ENCODE results near the gene MFAP1.
A peak's percentile ranks its signal among the peaks of the same experiment; 100 is the strongest.

The MFAP1 gene

DNA sequence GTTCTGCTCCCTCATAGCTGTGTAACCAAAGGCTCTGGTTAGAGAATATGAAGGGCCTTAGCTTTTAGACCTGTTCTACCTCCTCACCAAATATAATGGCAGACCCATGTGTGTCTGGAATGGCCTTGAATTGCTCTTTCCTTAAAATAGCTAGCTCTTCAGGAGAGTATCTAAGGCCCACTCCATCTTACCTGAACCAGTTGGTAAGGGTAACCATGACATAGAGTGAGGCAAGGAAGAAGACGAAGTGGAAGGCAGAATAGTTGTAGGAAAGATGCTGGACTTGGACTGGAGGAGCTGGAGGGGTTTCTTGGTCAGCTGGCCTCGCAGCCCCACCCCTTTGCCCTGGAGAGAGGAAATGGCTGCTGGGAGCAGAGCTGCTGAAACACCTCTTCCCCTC, 29.3 kb downstream of the MFAP1 start:
- TF ChIP-seq CTCF (IDR thresholded peaks at IDR 0.05), result no peak
- Histone ChIP-seq H3K27me3 (no peaks in the 10 kb centered on the region), H3K9me3 (no peaks in the 10 kb centered on the region), H3K4me3 (ENCODE audit: low read depth in 1 of 2, low read length in 1 of 2) (no peak overlapping the region), H3K4me1 (ENCODE audit: control insufficient read depth in 1 of 2, insufficient read depth in 1 of 2, low read depth in 1 of 2, low read length in 1 of 2) (peaks cover 22 to 34% of the 10 kb centered on the region in 2 experiments), H3K36me3 (peaks cover 51% of the 10 kb centered on the region), H3K27ac (no peak overlapping the region)

- Histone ChIP-seq H3K9me3 (no peaks in the 10 kb centered on the region), H3K27ac (peak overlapping the region; percentile 91), H3K36me3 (peaks cover 48% of the 10 kb centered on the region), H3K4me3 (ENCODE audit: low read depth in 1 of 2, low read length in 1 of 2) (no peak overlapping the region), H3K27me3 (no peaks in the 10 kb centered on the region), H3K4me1 (ENCODE audit: control insufficient read depth in 1 of 2, insufficient read depth in 1 of 2, low read depth in 1 of 2, low read length in 1 of 2) (peaks cover 14 to 26% of the 10 kb centered on the region in 2 experiments)
- TF ChIP-seq CTCF (IDR thresholded peaks at IDR 0.05), result no peak
These were observed 30.0 kb downstream of the MFAP1 start for GRCh38 chr15:43794269-43795037.

- H3K4me3 ChIP-seq (ENCODE audit: low read depth in 1 of 2, low read length in 1 of 2), result peak overlapping the region; percentile 91 to 94
- no peak for TF ChIP-seq CTCF (IDR thresholded peaks at IDR 0.05)
- peaks cover 40% of the 10 kb centered on the region for H3K36me3 ChIP-seq
- no peaks in the 10 kb centered on the region for H3K9me3 ChIP-seq
- H3K27me3 ChIP-seq, result no peaks in the 10 kb centered on the region
- peak overlapping the region; percentile 91 for H3K27ac ChIP-seq
- H3K4me1 ChIP-seq (ENCODE audit: control insufficient read depth in 1 of 2, insufficient read depth in 1 of 2, low read depth in 1 of 2, low read length in 1 of 2), result peaks cover 14 to 26% of the 10 kb centered on the region in 2 experiments
These were observed 30.8 kb downstream of the MFAP1 start for GRCh38 chr15:43793647-43794046.

- no peak for TF ChIP-seq CTCF (IDR thresholded peaks at IDR 0.05)
- peak overlapping the region; percentile 91 to 94 for H3K4me3 ChIP-seq (ENCODE audit: low read depth in 1 of 2, low read length in 1 of 2)
- peak overlapping the region; percentile 91 for H3K27ac ChIP-seq
- no peaks in the 10 kb centered on the region for H3K9me3 ChIP-seq
- H3K27me3 ChIP-seq, result no peaks in the 10 kb centered on the region
- peaks cover 14 to 26% of the 10 kb centered on the region in 2 experiments for H3K4me1 ChIP-seq (ENCODE audit: control insufficient read depth in 1 of 2, insufficient read depth in 1 of 2, low read depth in 1 of 2, low read length in 1 of 2)
- H3K36me3 ChIP-seq, result peaks cover 40% of the 10 kb centered on the region
These were observed 31.6 kb downstream of the MFAP1 start for GRCh38 chr15:43792761-43793476.

GRCh38 chr15:43791993-43792760, 32.3 kb downstream of the MFAP1 start, which contains the start of gene SERF2:
TSS of gene SERF2 (plus strand) at chr15:43792320. CDS start at chr15:43792377, 57 bp downstream.
- Histone ChIP-seq H3K27ac (peak within 1 kb of the TSS; percentile 91), H3K27me3 (no peaks in the 10 kb centered on the region), H3K9me3 (no peaks in the 10 kb centered on the region), H3K36me3 (peaks cover 40% of the 10 kb centered on the region), H3K4me1 (ENCODE audit: control insufficient read depth in 1 of 2, insufficient read depth in 1 of 2, low read depth in 1 of 2, low read length in 1 of 2) (peaks cover 14 to 26% of the 10 kb centered on the region in 2 experiments), H3K4me3 (ENCODE audit: low read depth in 1 of 2, low read length in 1 of 2) (peak within 1 kb of the TSS; percentile 91 to 94)
- TF ChIP-seq CTCF (IDR thresholded peaks at IDR 0.05), result no peak

Measured in neutrophil (primary cell).